GM12874 (cell line): ENCODE data around the gene TOMM22.

Experiments used
- TF ChIP-seq, protein P1 (sequence below): IDR thresholded peaks from 2 replicates; pipeline ENCODE4 v1.5.1; 2011; ENCODE audit warnings: low read depth, mild to moderate bottlenecking, control low read depth, low read length, moderate library complexity; ENCODE audit not compliant: insufficient read depth

Gene TOMM22

DNA sequence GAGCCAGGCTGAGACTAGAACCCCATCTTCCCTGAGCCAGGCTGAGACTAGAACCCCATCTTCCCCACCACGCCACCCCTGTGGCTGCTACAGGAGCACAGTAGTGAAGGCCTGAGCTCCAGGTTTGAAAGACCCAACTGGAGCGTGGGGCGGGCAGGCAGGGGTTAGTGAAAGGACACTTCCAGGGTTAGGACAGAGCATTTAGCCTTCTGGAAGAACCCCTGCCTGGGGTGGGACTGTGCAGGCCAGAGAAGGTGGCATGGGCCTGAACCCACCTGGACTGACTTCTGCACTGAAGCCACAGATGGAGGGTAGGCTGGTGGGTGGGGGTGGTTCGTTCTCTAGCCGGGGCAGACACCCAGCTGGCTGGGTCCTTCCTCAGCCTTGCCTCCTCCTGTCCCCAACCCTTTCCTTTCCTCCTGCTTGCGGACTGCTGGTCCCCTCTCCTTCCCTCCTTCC is 50.0 kb downstream of the TOMM22 start:
- TF ChIP-seq, protein P1, sequence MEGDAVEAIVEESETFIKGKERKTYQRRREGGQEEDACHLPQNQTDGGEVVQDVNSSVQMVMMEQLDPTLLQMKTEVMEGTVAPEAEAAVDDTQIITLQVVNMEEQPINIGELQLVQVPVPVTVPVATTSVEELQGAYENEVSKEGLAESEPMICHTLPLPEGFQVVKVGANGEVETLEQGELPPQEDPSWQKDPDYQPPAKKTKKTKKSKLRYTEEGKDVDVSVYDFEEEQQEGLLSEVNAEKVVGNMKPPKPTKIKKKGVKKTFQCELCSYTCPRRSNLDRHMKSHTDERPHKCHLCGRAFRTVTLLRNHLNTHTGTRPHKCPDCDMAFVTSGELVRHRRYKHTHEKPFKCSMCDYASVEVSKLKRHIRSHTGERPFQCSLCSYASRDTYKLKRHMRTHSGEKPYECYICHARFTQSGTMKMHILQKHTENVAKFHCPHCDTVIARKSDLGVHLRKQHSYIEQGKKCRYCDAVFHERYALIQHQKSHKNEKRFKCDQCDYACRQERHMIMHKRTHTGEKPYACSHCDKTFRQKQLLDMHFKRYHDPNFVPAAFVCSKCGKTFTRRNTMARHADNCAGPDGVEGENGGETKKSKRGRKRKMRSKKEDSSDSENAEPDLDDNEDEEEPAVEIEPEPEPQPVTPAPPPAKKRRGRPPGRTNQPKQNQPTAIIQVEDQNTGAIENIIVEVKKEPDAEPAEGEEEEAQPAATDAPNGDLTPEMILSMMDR = no peak

DNA sequence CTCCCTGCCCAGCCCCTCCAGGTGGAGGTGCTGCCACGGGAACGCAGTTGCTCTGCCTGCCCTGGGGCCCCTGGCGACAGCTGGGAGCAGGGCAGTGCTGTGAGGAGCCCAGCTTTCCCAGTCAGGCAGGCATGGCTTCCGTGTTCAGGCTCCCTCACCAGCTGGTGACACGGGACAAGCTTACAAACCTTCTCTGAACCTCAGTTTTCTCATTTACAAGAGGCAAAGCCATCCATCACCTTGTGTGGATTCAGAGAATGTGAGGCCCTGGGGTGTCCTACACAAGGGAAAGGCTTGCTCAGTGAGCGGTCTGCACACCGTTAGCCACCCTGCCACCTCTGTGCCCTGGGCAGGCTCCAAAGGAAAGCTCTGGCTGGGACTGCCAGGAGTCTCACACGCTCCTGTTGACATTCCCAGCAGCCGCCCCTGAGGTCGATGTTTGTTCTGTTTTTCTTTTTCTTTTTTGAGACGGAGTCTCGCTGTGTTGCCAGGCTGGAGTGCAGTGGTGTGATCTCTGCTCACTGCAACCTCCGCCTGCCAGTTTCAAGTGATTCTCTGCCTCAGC is 50.6 kb downstream of the TOMM22 start:
- TF ChIP-seq, protein P1 = no peak

DNA sequence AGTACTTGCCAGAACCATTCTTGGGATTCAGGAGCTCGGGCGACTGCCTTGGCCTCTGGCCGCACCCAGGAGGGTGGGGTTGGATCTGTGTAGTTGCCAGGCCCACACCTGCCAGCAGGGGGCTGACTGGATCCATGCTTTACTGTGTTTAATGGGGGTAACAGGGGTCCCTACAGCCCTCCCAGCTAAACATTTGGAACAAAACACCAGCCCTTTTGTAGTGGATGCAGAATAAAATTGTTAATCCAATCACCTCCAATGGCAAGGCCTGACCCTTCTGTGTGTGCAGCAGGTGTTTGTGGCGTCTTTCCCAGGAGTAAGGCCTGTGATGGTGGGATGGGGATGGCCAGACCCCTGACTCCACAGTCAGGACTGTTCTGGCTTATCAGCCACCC is 51.6 kb downstream of the TOMM22 start:
- TF ChIP-seq, protein P1 = peak; percentile 79

DNA sequence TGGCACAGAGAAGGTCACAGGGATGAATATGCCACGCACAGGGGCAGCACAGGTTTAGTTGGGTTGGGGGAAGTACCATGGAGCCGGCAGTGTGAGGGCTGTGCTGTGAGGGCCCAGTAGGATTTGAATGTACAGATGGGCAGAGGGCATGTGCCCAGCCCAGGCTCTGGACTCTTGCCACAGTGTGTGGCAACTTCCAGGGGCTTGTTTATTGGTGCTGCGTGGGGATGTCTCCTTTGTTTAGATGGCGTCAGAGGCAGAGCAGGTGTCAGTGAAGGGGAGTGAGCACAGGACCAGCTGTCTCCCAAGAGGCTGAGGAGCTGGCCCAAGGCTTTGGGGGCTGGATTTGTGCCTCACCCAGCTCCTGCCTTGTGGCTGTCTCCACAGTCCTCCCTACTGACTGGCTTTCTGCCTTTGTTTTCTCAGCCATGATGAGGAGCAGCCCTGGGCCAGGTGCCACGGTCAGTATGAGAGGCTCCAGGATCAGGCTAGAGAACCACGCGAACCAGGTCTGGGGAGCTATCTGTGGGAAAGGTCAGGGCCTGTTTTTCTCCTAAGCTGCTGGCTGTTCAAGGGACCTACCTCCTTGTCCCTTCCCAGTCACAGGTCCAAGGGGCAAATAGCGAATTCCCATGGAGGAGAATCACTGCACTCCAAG is 52.1 kb downstream of the TOMM22 start:
- TF ChIP-seq, protein P1 = no peak

GRCh38 chr22:38734421-38735100 is 52.8 kb downstream of the TOMM22 start:
- TF ChIP-seq, protein P1 = no peak
